Effector memory CD8-positive, alpha-beta T cell (primary cell): Measurements from ENCODE around the gene EIF3CL.
"Not testable (repeated sequence)": the region's sequence is repeated elsewhere in the genome, so short reads cannot be mapped to it uniquely, and the experiment has no call there.

ENCODE experiments used
- ATAC-seq: fragments of 150-1000 bp; cut with Tn5 transposase; replicated peaks from 2 replicates; pipeline ENCODE4 v1.10.0; 2021; ENCODE audit warnings: mild to moderate bottlenecking, moderate library complexity
- DNase-seq, 3 experiments: peaks; one replicate each; pipeline ENCODE4 v3.0.0; 2021
- H3K27ac Mint-ChIP-seq, 2 donors: one replicate each; pipeline ENCODE4 v1.8.0; 2022; ENCODE audit warnings: mild to moderate bottlenecking in 2 of 2, mixed read lengths in 2 of 2, moderate library complexity in 2 of 2
- H3K27me3 Mint-ChIP-seq, 2 donors: one replicate each; pipeline ENCODE4 v1.8.0; 2022; ENCODE audit warnings: mixed read lengths in 2 of 2
- H3K36me3 Mint-ChIP-seq: one replicate; pipeline ENCODE4 v1.8.0; 2022; ENCODE audit warnings: mild to moderate bottlenecking, moderate library complexity, mixed read lengths; ENCODE audit not compliant: insufficient read depth
- H3K4me1 Mint-ChIP-seq, 2 donors: one replicate each; pipeline ENCODE4 v1.8.0; 2022; ENCODE audit warnings: low read depth in 2 of 2, mixed read lengths in 2 of 2
- H3K4me3 Mint-ChIP-seq, 2 donors: one replicate each; pipeline ENCODE4 v1.8.0; 2022; ENCODE audit warnings: mild to moderate bottlenecking in 2 of 2, mixed read lengths in 2 of 2, moderate library complexity in 2 of 2
- H3K9me3 Mint-ChIP-seq, 2 donors: one replicate each; pipeline ENCODE4 v1.8.0; 2022; ENCODE audit warnings: mixed read lengths in 2 of 2

The EIF3CL gene

GRCh38 chr16:28382177-28382867 is 21.3 kb downstream of the EIF3CL start:
- DNase-seq, H3K36me3 Mint-ChIP-seq, ATAC-seq, H3K4me3 Mint-ChIP-seq, H3K27ac Mint-ChIP-seq, H3K4me1 Mint-ChIP-seq, H3K27me3 Mint-ChIP-seq, H3K9me3 Mint-ChIP-seq: not testable (repeated sequence)

- not testable (repeated sequence) for H3K27me3 Mint-ChIP-seq, DNase-seq, H3K4me1 Mint-ChIP-seq, H3K36me3 Mint-ChIP-seq, H3K4me3 Mint-ChIP-seq, ATAC-seq, H3K27ac Mint-ChIP-seq, H3K9me3 Mint-ChIP-seq
These were observed 25.8 kb downstream of the EIF3CL start for GRCh38 chr16:28377822-28378221.

GRCh38 chr16:28377108-28377625 is 26.5 kb downstream of the EIF3CL start:
- H3K4me1 Mint-ChIP-seq, H3K36me3 Mint-ChIP-seq, DNase-seq: not testable (repeated sequence)

GRCh38 chr16:28375115-28375514 is 28.5 kb downstream of the EIF3CL start:
- H3K4me1 Mint-ChIP-seq, DNase-seq, H3K36me3 Mint-ChIP-seq, H3K27me3 Mint-ChIP-seq, H3K9me3 Mint-ChIP-seq, H3K4me3 Mint-ChIP-seq, H3K27ac Mint-ChIP-seq: not testable (repeated sequence)
- ATAC-seq = peak; percentile 74

More at GRCh38 chr16:28377108-28377625, 26.5 kb downstream of the EIF3CL start:
- not testable (repeated sequence) for H3K27me3 Mint-ChIP-seq, H3K27ac Mint-ChIP-seq, H3K4me3 Mint-ChIP-seq, H3K9me3 Mint-ChIP-seq, ATAC-seq

- H3K27ac Mint-ChIP-seq, H3K9me3 Mint-ChIP-seq, ATAC-seq, H3K4me3 Mint-ChIP-seq, H3K27me3 Mint-ChIP-seq, H3K36me3 Mint-ChIP-seq, H3K4me1 Mint-ChIP-seq, DNase-seq: not testable (repeated sequence)
These were observed 29.4 kb downstream of the EIF3CL start for GRCh38 chr16:28374281-28374680.

- DNase-seq = not testable (repeated sequence)
These were observed 35.7 kb downstream of the EIF3CL start for GRCh38 chr16:28367926-28368325.

GRCh38 chr16:28364268-28365173 is 39.1 kb downstream of the EIF3CL start:
- ATAC-seq = peak; percentile 99
- not testable (repeated sequence) for H3K4me1 Mint-ChIP-seq, H3K27ac Mint-ChIP-seq, H3K36me3 Mint-ChIP-seq, H3K9me3 Mint-ChIP-seq, H3K27me3 Mint-ChIP-seq, H3K4me3 Mint-ChIP-seq
- peak in 2 of 3 experiments; percentile 11 to 29 for DNase-seq

More at GRCh38 chr16:28367926-28368325, 35.7 kb downstream of the EIF3CL start:
- not testable (repeated sequence) for ATAC-seq, H3K27ac Mint-ChIP-seq, H3K4me1 Mint-ChIP-seq, H3K27me3 Mint-ChIP-seq, H3K36me3 Mint-ChIP-seq, H3K4me3 Mint-ChIP-seq, H3K9me3 Mint-ChIP-seq

GRCh38 chr16:28363408-28363807 is 40.2 kb downstream of the EIF3CL start, which contains the start of gene NPIPB6:
Gene NPIPB6 (minus strand): TSS chr16:28363508. CDS start chr16:28362822, 686 bp downstream.
- ATAC-seq, H3K9me3 Mint-ChIP-seq, H3K27me3 Mint-ChIP-seq, H3K4me1 Mint-ChIP-seq, DNase-seq, H3K27ac Mint-ChIP-seq, H3K4me3 Mint-ChIP-seq, H3K36me3 Mint-ChIP-seq: not testable (repeated sequence)

- not testable (repeated sequence) for H3K27ac Mint-ChIP-seq, H3K9me3 Mint-ChIP-seq, H3K36me3 Mint-ChIP-seq, DNase-seq, H3K4me1 Mint-ChIP-seq, ATAC-seq, H3K4me3 Mint-ChIP-seq, H3K27me3 Mint-ChIP-seq
These were observed 41.0 kb downstream of the EIF3CL start for GRCh38 chr16:28362600-28362999.

- not testable (repeated sequence) for H3K36me3 Mint-ChIP-seq, H3K9me3 Mint-ChIP-seq, H3K27ac Mint-ChIP-seq, H3K27me3 Mint-ChIP-seq, DNase-seq, H3K4me3 Mint-ChIP-seq, H3K4me1 Mint-ChIP-seq, ATAC-seq
These were observed 65.4 kb downstream of the EIF3CL start for GRCh38 chr16:28338230-28338629.

- not testable (repeated sequence) for ATAC-seq, H3K4me3 Mint-ChIP-seq, H3K9me3 Mint-ChIP-seq, H3K27ac Mint-ChIP-seq, H3K4me1 Mint-ChIP-seq, H3K36me3 Mint-ChIP-seq, H3K27me3 Mint-ChIP-seq, DNase-seq
These were observed 66.5 kb downstream of the EIF3CL start for GRCh38 chr16:28336940-28337710.

GRCh38 chr16:28335678-28336077 is 68.0 kb downstream of the EIF3CL start:
- H3K4me1 Mint-ChIP-seq, H3K4me3 Mint-ChIP-seq, ATAC-seq, H3K36me3 Mint-ChIP-seq, H3K27ac Mint-ChIP-seq, H3K9me3 Mint-ChIP-seq, DNase-seq, H3K27me3 Mint-ChIP-seq: not testable (repeated sequence)

- not testable (repeated sequence) for H3K4me3 Mint-ChIP-seq, H3K4me1 Mint-ChIP-seq, H3K27me3 Mint-ChIP-seq, ATAC-seq, DNase-seq, H3K36me3 Mint-ChIP-seq, H3K27ac Mint-ChIP-seq, H3K9me3 Mint-ChIP-seq
These were observed 71.0 kb downstream of the EIF3CL start for GRCh38 chr16:28332632-28333031.
